Epithelial cell of esophagus (primary cell): ENCODE results near the gene PRIMA1.

ENCODE experiments used
- DNase-seq: peaks from one replicate; pipeline ENCODE4 v3.0.0; 2010; ENCODE audit warnings: low read depth
- H3K4me3 ChIP-seq: 2 replicates; pipeline ENCODE4 v1.5.1; 2011; ENCODE audit warnings: mild to moderate bottlenecking, low read length, control low read depth
- CTCF ChIP-seq: IDR thresholded peaks from 2 replicates; pipeline ENCODE4 v1.5.1; 2011; ENCODE audit warnings: low read depth, mild to moderate bottlenecking, low read length, control low read depth, inconsistent platforms; ENCODE audit not compliant: insufficient read depth; ENCODE audit errors: missing control alignments

Gene PRIMA1

GRCh38 chr14:93787465-93788292, 606 bp downstream of the PRIMA1 start:
- no peak overlapping the region for H3K4me3 ChIP-seq
- no peak for DNase-seq
- TF ChIP-seq CTCF = no peak

- DNase-seq = no peak
- no peak overlapping the region for H3K4me3 ChIP-seq
- no peak for TF ChIP-seq CTCF
These were observed 2.9 kb downstream of the PRIMA1 start for GRCh38 chr14:93785423-93785822.

GRCh38 chr14:93784878-93785277, 3.4 kb downstream of the PRIMA1 start:
- no peak for DNase-seq
- H3K4me3 ChIP-seq = no peak overlapping the region
- TF ChIP-seq CTCF = no peak

GRCh38 chr14:93780813-93781400, 7.4 kb downstream of the PRIMA1 start:
- DNase-seq = no peak
- TF ChIP-seq CTCF = no peak
- no peak overlapping the region for H3K4me3 ChIP-seq

GRCh38 chr14:93778856-93779629, 9.2 kb downstream of the PRIMA1 start:
- H3K4me3 ChIP-seq = no peak overlapping the region
- no peak for TF ChIP-seq CTCF
- DNase-seq = no peak

- no peak overlapping the region for H3K4me3 ChIP-seq
- no peak for DNase-seq
- TF ChIP-seq CTCF = no peak
These were observed 9.8 kb downstream of the PRIMA1 start for GRCh38 chr14:93778453-93778852.
